Neural cell (in vitro differentiated cells): ENCODE measurements around the gene RAX. TPM values are rescaled to one million over a fixed set of nuclear protein-coding genes. Genes with fewer than 3 reads are reported as not detected.

Experiments used
- H2AFZ ChIP-seq: fragments of 200-600, 300-800 bp; sonication (generic), shearing (Covaris generic); 2 replicates; pipeline ENCODE4 v1.6.0; 2014; ENCODE audit warnings: low read depth, mild to moderate bottlenecking, antibody characterized with exemption, low read length, moderate library complexity
- H3F3A ChIP-seq: fragments of 200-600 bp; shearing (Covaris generic); 2 replicates; pipeline ENCODE4 v1.6.1; 2016; ENCODE audit warnings: mild to moderate bottlenecking, moderate library complexity, mixed read lengths, antibody characterized with exemption, low read length; ENCODE audit not compliant: insufficient read depth, poor library complexity, severe bottlenecking
- H3K27ac ChIP-seq: fragments of 200-600, 300-800 bp; sonication (generic), shearing (Covaris generic); 2 replicates; pipeline ENCODE4 v1.5.1; 2014; ENCODE audit warnings: mild to moderate bottlenecking, low read length, moderate library complexity
- H3K27me3 ChIP-seq: fragments of 300-800, 200-600 bp; sonication (generic), shearing (Covaris generic); 2 replicates; pipeline ENCODE4 v1.6.0; 2014; ENCODE audit warnings: mild to moderate bottlenecking, low read depth, low read length, moderate library complexity; ENCODE audit not compliant: insufficient read depth
- H3K36me3 ChIP-seq: fragments of 300-800, 200-600 bp; sonication (generic), shearing (Covaris generic); 2 replicates; pipeline ENCODE4 v1.5.1; 2014; ENCODE audit warnings: mild to moderate bottlenecking, antibody characterized with exemption, low read length, moderate library complexity; ENCODE audit not compliant: insufficient read depth
- H3K4me2 ChIP-seq: fragments of 300-800, 200-600 bp; sonication (generic), shearing (Covaris generic); 2 replicates; pipeline ENCODE4 v1.6.0; 2014; ENCODE audit warnings: mild to moderate bottlenecking, low read length
- H3K4me3 ChIP-seq: fragments of 300-800, 200-600 bp; sonication (generic), shearing (Covaris generic); 2 replicates; pipeline ENCODE4 v1.5.1; 2014; ENCODE audit warnings: mild to moderate bottlenecking, low read length, moderate library complexity
- H3K79me2 ChIP-seq: fragments of 200-600 bp; shearing (Covaris generic); replicated peaks from 2 replicates; pipeline ENCODE4 v1.6.0; 2014; ENCODE audit warnings: mild to moderate bottlenecking, low read length, moderate library complexity; ENCODE audit not compliant: insufficient read depth
- H3K9ac ChIP-seq: fragments of 300-800, 200-600 bp; sonication (generic), shearing (Covaris generic); 2 replicates; pipeline ENCODE4 v1.6.1; 2016; ENCODE audit warnings: mild to moderate bottlenecking, low read length, mixed read lengths
- H3K9me2 ChIP-seq: fragments of 200-600 bp; shearing (Covaris generic); 2 replicates; pipeline ENCODE4 v1.6.1; 2016; ENCODE audit warnings: mild to moderate bottlenecking, low read length, mixed read lengths; ENCODE audit not compliant: insufficient read depth
- H3K9me3 ChIP-seq: fragments of 200-600, 300-800 bp; sonication (generic), shearing (Covaris generic); 2 replicates; pipeline ENCODE4 v1.6.1; 2016; ENCODE audit warnings: mild to moderate bottlenecking, mixed run types, low read length, moderate library complexity, mixed read lengths
- H4K20me1 ChIP-seq: fragments of 200-600 bp; shearing (Covaris generic); 2 replicates; pipeline ENCODE4 v1.6.1; 2016; ENCODE audit warnings: mild to moderate bottlenecking, mixed run types; ENCODE audit not compliant: insufficient read depth
- EP300 ChIP-seq: fragments of 450-650 bp; conservative IDR thresholded peaks from 2 replicates; pipeline ENCODE4 v1.6.1; 2014; ENCODE audit warnings: antibody characterized with exemption, mild to moderate bottlenecking, moderate library complexity; ENCODE audit not compliant: poor library complexity, severe bottlenecking
- EZH2 ChIP-seq: fragments of 200-600, 300-800 bp; shearing (Covaris generic), sonication (generic); IDR thresholded peaks from 2 replicates; pipeline ENCODE4 v1.6.1; 2014; ENCODE audit warnings: antibody characterized with exemption, low read length, borderline replicate concordance, mild to moderate bottlenecking; ENCODE audit not compliant: insufficient read depth, poor library complexity, severe bottlenecking
- MXI1 ChIP-seq: fragments of 450-650 bp; conservative IDR thresholded peaks from 2 replicates; pipeline ENCODE4 v1.6.1; 2014; ENCODE audit warnings: antibody characterized with exemption, mild to moderate bottlenecking; ENCODE audit not compliant: poor library complexity, severe bottlenecking
- POLR2AphosphoS5 ChIP-seq: IDR thresholded peaks from 2 replicates; pipeline ENCODE4 v1.6.1; 2012
- RAD21 ChIP-seq: fragments of 450-650 bp; conservative IDR thresholded peaks from 2 replicates; pipeline ENCODE4 v1.6.1; 2014; ENCODE audit warnings: antibody characterized with exemption, mild to moderate bottlenecking, moderate library complexity
- SMC3 ChIP-seq: fragments of 450-650 bp; conservative IDR thresholded peaks from 2 replicates; pipeline ENCODE4 v1.6.1; 2014; ENCODE audit warnings: antibody characterized with exemption, mild to moderate bottlenecking, moderate library complexity; ENCODE audit not compliant: poor library complexity
- TAF1 ChIP-seq: IDR thresholded peaks from 2 replicates; pipeline ENCODE4 v1.6.1; 2012; ENCODE audit warnings: low read depth
- polyA plus RNA-seq: library from polyadenylated mRNA; depleted of rRNA; stranded (reverse); fragments of >200 nt; gene quantifications from 2 replicates; pipeline ENCODE4 v1.2.3, GENCODE V29; 2014
- TF ChIP-seq, protein P1 (sequence below): IDR thresholded peaks from 2 replicates; pipeline ENCODE4 v1.6.1; 2012; ENCODE audit warnings: borderline replicate concordance
- TF ChIP-seq, protein P2 (sequence below): fragments of 450-650 bp; IDR thresholded peaks from 2 replicates; pipeline ENCODE4 v1.5.1; 2014; ENCODE audit warnings: antibody characterized with exemption, mild to moderate bottlenecking, moderate library complexity; ENCODE audit not compliant: poor library complexity, severe bottlenecking

Gene RAX
- polyA plus RNA-seq, 1 donor from 2014 or later, result not detected

DNA sequence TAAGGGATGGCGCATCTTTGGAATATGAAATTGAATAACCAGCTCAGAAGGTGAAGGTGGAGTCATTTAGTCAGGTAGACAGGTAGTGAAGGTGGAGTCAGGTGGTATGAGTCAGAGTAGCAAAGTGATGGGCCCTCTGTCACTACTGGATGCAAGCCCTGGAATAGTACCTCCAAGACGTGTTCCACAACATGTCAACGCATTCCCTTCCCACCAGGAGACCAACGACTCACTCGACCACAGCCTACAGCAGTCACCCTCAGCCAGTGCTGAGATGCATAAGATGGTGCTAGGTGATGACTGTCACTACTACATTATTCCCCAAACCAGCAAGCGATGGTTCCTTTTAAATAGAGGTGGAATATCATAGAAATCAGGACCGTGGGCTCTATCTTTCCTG is 38.4 kb upstream of the RAX start:
- H2AFZ ChIP-seq, result no peak overlapping the region
- no peak overlapping the region for H3K4me2 ChIP-seq
- H3K36me3 ChIP-seq, result no peaks in the 10 kb centered on the region
- H3F3A ChIP-seq, result no peaks in the 10 kb centered on the region
- no peaks in the 10 kb centered on the region for H4K20me1 ChIP-seq
- H3K9me3 ChIP-seq, result no peaks in the 10 kb centered on the region
- no peak overlapping the region for H3K4me3 ChIP-seq
- H3K9ac ChIP-seq, result no peak overlapping the region
- TF ChIP-seq, protein P1, sequence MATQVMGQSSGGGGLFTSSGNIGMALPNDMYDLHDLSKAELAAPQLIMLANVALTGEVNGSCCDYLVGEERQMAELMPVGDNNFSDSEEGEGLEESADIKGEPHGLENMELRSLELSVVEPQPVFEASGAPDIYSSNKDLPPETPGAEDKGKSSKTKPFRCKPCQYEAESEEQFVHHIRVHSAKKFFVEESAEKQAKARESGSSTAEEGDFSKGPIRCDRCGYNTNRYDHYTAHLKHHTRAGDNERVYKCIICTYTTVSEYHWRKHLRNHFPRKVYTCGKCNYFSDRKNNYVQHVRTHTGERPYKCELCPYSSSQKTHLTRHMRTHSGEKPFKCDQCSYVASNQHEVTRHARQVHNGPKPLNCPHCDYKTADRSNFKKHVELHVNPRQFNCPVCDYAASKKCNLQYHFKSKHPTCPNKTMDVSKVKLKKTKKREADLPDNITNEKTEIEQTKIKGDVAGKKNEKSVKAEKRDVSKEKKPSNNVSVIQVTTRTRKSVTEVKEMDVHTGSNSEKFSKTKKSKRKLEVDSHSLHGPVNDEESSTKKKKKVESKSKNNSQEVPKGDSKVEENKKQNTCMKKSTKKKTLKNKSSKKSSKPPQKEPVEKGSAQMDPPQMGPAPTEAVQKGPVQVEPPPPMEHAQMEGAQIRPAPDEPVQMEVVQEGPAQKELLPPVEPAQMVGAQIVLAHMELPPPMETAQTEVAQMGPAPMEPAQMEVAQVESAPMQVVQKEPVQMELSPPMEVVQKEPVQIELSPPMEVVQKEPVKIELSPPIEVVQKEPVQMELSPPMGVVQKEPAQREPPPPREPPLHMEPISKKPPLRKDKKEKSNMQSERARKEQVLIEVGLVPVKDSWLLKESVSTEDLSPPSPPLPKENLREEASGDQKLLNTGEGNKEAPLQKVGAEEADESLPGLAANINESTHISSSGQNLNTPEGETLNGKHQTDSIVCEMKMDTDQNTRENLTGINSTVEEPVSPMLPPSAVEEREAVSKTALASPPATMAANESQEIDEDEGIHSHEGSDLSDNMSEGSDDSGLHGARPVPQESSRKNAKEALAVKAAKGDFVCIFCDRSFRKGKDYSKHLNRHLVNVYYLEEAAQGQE, result no peak
- H3K27ac ChIP-seq, result no peak overlapping the region
- peaks cover 56% of the 10 kb centered on the region for H3K27me3 ChIP-seq
- no peaks in the 10 kb centered on the region for H3K79me2 ChIP-seq
- no peaks in the 10 kb centered on the region for H3K9me2 ChIP-seq

DNA sequence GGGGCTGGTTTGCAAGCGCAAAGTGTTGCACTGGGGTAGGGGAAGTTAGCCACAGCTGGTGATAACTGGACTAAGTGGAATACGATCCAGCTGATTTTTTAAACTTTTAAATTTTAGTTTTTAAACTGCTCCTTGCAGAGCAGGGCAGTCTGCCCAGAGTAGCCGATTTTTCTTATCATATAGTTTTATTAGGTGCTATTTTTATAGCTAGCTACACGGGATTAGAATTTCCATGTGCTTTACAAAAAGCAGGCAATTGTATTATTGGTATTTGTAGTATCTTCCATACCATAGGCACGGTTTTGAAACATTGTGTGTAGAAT is 35.6 kb upstream of the RAX start:
- H4K20me1 ChIP-seq, result no peaks in the 10 kb centered on the region
- no peak overlapping the region for H2AFZ ChIP-seq
- peak overlapping the region; percentile 60 for H3K4me3 ChIP-seq
- H3K27me3 ChIP-seq, result peaks cover 59% of the 10 kb centered on the region
- peak overlapping the region; percentile 24 for H3K9ac ChIP-seq
- no peaks in the 10 kb centered on the region for H3K79me2 ChIP-seq
- H3K4me2 ChIP-seq, result no peak overlapping the region
- no peak for TF ChIP-seq SMC3
- TF ChIP-seq, protein P1, result no peak
- no peak for TF ChIP-seq TAF1
- no peak for TF ChIP-seq POLR2AphosphoS5
- no peak for TF ChIP-seq EZH2
- no peak for TF ChIP-seq RAD21
- TF ChIP-seq, protein P2, sequence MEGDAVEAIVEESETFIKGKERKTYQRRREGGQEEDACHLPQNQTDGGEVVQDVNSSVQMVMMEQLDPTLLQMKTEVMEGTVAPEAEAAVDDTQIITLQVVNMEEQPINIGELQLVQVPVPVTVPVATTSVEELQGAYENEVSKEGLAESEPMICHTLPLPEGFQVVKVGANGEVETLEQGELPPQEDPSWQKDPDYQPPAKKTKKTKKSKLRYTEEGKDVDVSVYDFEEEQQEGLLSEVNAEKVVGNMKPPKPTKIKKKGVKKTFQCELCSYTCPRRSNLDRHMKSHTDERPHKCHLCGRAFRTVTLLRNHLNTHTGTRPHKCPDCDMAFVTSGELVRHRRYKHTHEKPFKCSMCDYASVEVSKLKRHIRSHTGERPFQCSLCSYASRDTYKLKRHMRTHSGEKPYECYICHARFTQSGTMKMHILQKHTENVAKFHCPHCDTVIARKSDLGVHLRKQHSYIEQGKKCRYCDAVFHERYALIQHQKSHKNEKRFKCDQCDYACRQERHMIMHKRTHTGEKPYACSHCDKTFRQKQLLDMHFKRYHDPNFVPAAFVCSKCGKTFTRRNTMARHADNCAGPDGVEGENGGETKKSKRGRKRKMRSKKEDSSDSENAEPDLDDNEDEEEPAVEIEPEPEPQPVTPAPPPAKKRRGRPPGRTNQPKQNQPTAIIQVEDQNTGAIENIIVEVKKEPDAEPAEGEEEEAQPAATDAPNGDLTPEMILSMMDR, result no peak
- TF ChIP-seq EP300, result no peak
- no peak for TF ChIP-seq MXI1
- H3K27ac ChIP-seq, result no peak overlapping the region
- no peaks in the 10 kb centered on the region for H3K9me2 ChIP-seq
- H3F3A ChIP-seq, result no peaks in the 10 kb centered on the region
- no peaks in the 10 kb centered on the region for H3K36me3 ChIP-seq
- no peaks in the 10 kb centered on the region for H3K9me3 ChIP-seq
